Nephron progenitor cell (in vitro differentiated cells): Measurements from ENCODE around the gene PTBP1.
"Not testable (repeated sequence)": the region's sequence is repeated elsewhere in the genome, so short reads cannot be mapped to it uniquely, and the experiment has no call there.

Experiments
- DNase-seq: peaks from one replicate; pipeline ENCODE4 v3.0.0; 2021
- H3K27ac Mint-ChIP-seq: 2 replicates; pipeline ENCODE4 v1.8.0; 2021; ENCODE audit warnings: mild to moderate bottlenecking, moderate library complexity, mixed read lengths
- H3K27me3 Mint-ChIP-seq: 2 replicates; pipeline ENCODE4 v1.8.0; 2021; ENCODE audit warnings: mild to moderate bottlenecking, low read depth, mixed read lengths; ENCODE audit not compliant: poor library complexity
- H3K36me3 Mint-ChIP-seq: 2 replicates; pipeline ENCODE4 v1.8.0; 2021; ENCODE audit warnings: low read depth, mixed read lengths
- H3K4me1 Mint-ChIP-seq: 2 replicates; pipeline ENCODE4 v1.8.0; 2021; ENCODE audit warnings: mixed read lengths
- H3K4me3 Mint-ChIP-seq: 2 replicates; pipeline ENCODE4 v1.8.0; 2021; ENCODE audit warnings: mild to moderate bottlenecking, moderate library complexity, mixed read lengths
- H3K9me3 Mint-ChIP-seq: 2 replicates; pipeline ENCODE4 v1.8.0; 2021; ENCODE audit warnings: mild to moderate bottlenecking, moderate library complexity, mixed read lengths
- CTCF ChIP-seq: fragments of 200-600 bp; sonication (generic); IDR thresholded peaks from 2 replicates; pipeline ENCODE4 v1.5.0; 2021; ENCODE audit warnings: antibody characterized with exemption

PTBP1 gene

GRCh38 chr19:835210-835810 lies 38.1 kb downstream of the PTBP1 start:
- Mint-ChIP-seq H3K4me3 (no peak overlapping the region), H3K27ac (no peak overlapping the region)

GRCh38 chr19:840519-841206 lies 43.4 kb downstream of the PTBP1 start, which contains the start of gene PRTN3:
Gene PRTN3, plus strand, starts transcription at chr19:840999. Its CDS starts 10 bp downstream, at chr19:841009.
- no peak within 1 kb of the TSS for H3K27ac Mint-ChIP-seq
- peak within 1 kb of the TSS; percentile 45 for H3K4me3 Mint-ChIP-seq
- no peak for DNase-seq

More at GRCh38 chr19:835210-835810, 38.1 kb downstream of the PTBP1 start:
- Mint-ChIP-seq H3K27me3 (peaks cover 8% of the 10 kb centered on the region), H3K36me3 (no peaks in the 10 kb centered on the region), H3K4me1 (peaks cover 14% of the 10 kb centered on the region), H3K9me3 (no peaks in the 10 kb centered on the region)
- no peak for TF ChIP-seq CTCF
- no peak for DNase-seq

GRCh38 chr19:842802-843179 lies 45.5 kb downstream of the PTBP1 start:
- not testable (repeated sequence) for H3K9me3 Mint-ChIP-seq, H3K27ac Mint-ChIP-seq, DNase-seq, H3K36me3 Mint-ChIP-seq
- H3K4me3 Mint-ChIP-seq = peak overlapping the region; percentile 42
- peaks cover 37% of the 10 kb centered on the region for H3K27me3 Mint-ChIP-seq
- H3K4me1 Mint-ChIP-seq = peaks cover 25% of the 10 kb centered on the region

More at GRCh38 chr19:840519-841206, 43.4 kb downstream of the PTBP1 start, which contains the start of gene PRTN3:
- Mint-ChIP-seq H3K27me3 (peaks cover 40% of the 10 kb centered on the region), H3K36me3 (no peaks in the 10 kb centered on the region), H3K9me3 (no peaks in the 10 kb centered on the region), H3K4me1 (peaks cover 19% of the 10 kb centered on the region)
- no peak for TF ChIP-seq CTCF

- H3K27ac Mint-ChIP-seq = no peak overlapping the region
- DNase-seq = peak; percentile 76
- peaks cover 31% of the 10 kb centered on the region for H3K4me1 Mint-ChIP-seq
- H3K36me3 Mint-ChIP-seq = no peaks in the 10 kb centered on the region
- TF ChIP-seq CTCF = no peak
- H3K9me3 Mint-ChIP-seq = no peaks in the 10 kb centered on the region
- H3K27me3 Mint-ChIP-seq = peaks cover 37% of the 10 kb centered on the region
- H3K4me3 Mint-ChIP-seq = peak overlapping the region; percentile 42
Measured at GRCh38 chr19:843180-843835, 46.1 kb downstream of the PTBP1 start.

- no peak for DNase-seq
- no peaks in the 10 kb centered on the region for H3K36me3 Mint-ChIP-seq
- no peak for TF ChIP-seq CTCF
- H3K4me3 Mint-ChIP-seq = peak overlapping the region; percentile 54
- H3K27ac Mint-ChIP-seq = no peak overlapping the region
- H3K4me1 Mint-ChIP-seq = peaks cover 33% of the 10 kb centered on the region
- H3K9me3 Mint-ChIP-seq = no peaks in the 10 kb centered on the region
- peaks cover 42% of the 10 kb centered on the region for H3K27me3 Mint-ChIP-seq
Measured at GRCh38 chr19:843836-844545, 46.7 kb downstream of the PTBP1 start.

GRCh38 chr19:844546-844971 lies 47.3 kb downstream of the PTBP1 start:
- DNase-seq = no peak
- H3K27me3 Mint-ChIP-seq = peaks cover 47% of the 10 kb centered on the region
- no peaks in the 10 kb centered on the region for H3K9me3 Mint-ChIP-seq
- no peak overlapping the region for H3K27ac Mint-ChIP-seq
- H3K4me1 Mint-ChIP-seq = peaks cover 33% of the 10 kb centered on the region
- peak overlapping the region; percentile 54 for H3K4me3 Mint-ChIP-seq
- no peaks in the 10 kb centered on the region for H3K36me3 Mint-ChIP-seq
- no peak for TF ChIP-seq CTCF
